Mammary epithelial cell (primary cell): ENCODE data around the gene REXO1.

Experiments
- EZH2 ChIP-seq: IDR thresholded peaks from 2 replicates; pipeline ENCODE4 v1.6.1; 2012; ENCODE audit warnings: low read length, inconsistent platforms, borderline replicate concordance
- TF ChIP-seq, protein P1 (sequence below), 2 donors: IDR thresholded peaks in 1 of 2; conservative IDR thresholded peaks in 1 of 2; 2 replicates each; pipeline ENCODE4 v1.5.1; 2011 to 2012; ENCODE audit warnings: inconsistent platforms in 2 of 2, low read length in 2 of 2, mild to moderate bottlenecking in 2 of 2, control low read depth in 1 of 2, low read depth in 1 of 2; ENCODE audit not compliant: insufficient read depth in 1 of 2; ENCODE audit errors: extremely low read depth in 1 of 2

DNA sequence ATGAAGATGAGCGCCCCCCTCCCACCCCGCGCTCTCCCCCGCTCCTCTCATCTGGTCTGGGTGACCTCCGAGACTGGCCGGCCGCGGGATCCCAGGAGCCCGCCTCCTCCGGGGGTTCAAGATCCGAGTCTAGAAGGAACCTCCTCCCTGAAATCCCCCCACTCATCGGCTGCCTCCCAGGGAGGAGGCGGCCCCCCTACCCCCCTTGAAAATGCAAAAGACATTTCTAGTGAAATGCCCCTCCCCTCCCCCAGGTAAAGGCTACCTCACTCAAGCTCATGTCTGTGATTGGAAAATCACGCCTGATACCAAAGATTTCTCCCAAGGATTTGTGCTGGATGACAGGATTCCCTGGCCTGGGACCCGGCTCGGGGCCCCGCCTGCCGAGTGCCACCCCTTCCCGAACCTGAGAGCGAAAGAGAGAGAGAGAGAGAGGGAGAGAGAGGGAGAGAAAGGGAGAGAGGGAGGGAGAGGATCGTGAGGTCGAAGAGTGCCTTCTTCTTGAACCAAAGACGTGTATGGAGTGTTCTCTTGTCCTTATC lies 71.6 kb downstream of the REXO1 start:
- TF ChIP-seq, protein P1, sequence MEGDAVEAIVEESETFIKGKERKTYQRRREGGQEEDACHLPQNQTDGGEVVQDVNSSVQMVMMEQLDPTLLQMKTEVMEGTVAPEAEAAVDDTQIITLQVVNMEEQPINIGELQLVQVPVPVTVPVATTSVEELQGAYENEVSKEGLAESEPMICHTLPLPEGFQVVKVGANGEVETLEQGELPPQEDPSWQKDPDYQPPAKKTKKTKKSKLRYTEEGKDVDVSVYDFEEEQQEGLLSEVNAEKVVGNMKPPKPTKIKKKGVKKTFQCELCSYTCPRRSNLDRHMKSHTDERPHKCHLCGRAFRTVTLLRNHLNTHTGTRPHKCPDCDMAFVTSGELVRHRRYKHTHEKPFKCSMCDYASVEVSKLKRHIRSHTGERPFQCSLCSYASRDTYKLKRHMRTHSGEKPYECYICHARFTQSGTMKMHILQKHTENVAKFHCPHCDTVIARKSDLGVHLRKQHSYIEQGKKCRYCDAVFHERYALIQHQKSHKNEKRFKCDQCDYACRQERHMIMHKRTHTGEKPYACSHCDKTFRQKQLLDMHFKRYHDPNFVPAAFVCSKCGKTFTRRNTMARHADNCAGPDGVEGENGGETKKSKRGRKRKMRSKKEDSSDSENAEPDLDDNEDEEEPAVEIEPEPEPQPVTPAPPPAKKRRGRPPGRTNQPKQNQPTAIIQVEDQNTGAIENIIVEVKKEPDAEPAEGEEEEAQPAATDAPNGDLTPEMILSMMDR (conservative IDR thresholded peaks at IDR 0.05 in 1 of 2, IDR thresholded peaks at IDR 0.05 in 1 of 2; ENCODE audit: extremely low read depth in 1 of 2, insufficient read depth in 1 of 2, low read depth in 1 of 2, low read length in 2 of 2) = no peak
- TF ChIP-seq EZH2 = no peak
